ENCODE data around the gene OR4C13.
"Not testable (repeated sequence)": the region's sequence is repeated elsewhere in the genome, so short reads cannot be mapped to it uniquely, and the experiment has no call there.

The OR4C13 gene

GRCh38 chr11:49952091-49952490, at the start of gene OR4C13:
OR4C13 (plus strand) TSS chr11:49952391; CDS start chr11:49952423, 32 bp downstream.
- DNase-seq, result no peak

GRCh38 chr11:49911516-49911915, 40.7 kb upstream of the OR4C13 start:
- not testable (repeated sequence) for DNase-seq

GRCh38 chr11:49948701-49949100, 3.5 kb upstream of the OR4C13 start:
- DNase-seq, result not testable (repeated sequence)

GRCh38 chr11:49973439-49973838, 21.2 kb downstream of the OR4C13 start:
- not testable (repeated sequence) for DNase-seq

GRCh38 chr11:49982435-49982834, 30.2 kb downstream of the OR4C13 start, which contains the start of gene OR4C12:
OR4C12 (minus strand) TSS chr11:49982535; CDS start chr11:49982501, 34 bp downstream.
- not testable (repeated sequence) for DNase-seq

GRCh38 chr11:49995565-49995964, 43.4 kb downstream of the OR4C13 start:
- DNase-seq, result no peak

Data from bone marrow (tissue), 2 donors.